ENCODE data around the gene SLC39A13. TPM values are rescaled to one million over a fixed set of nuclear protein-coding genes. Genes with fewer than 3 reads are reported as not detected.

Gene SLC39A13
- 10.9 TPM for polyA plus RNA-seq (2013, experiment 1 of 2)
- polyA plus RNA-seq (2013, experiment 2 of 2): 11.3 TPM

DNA sequence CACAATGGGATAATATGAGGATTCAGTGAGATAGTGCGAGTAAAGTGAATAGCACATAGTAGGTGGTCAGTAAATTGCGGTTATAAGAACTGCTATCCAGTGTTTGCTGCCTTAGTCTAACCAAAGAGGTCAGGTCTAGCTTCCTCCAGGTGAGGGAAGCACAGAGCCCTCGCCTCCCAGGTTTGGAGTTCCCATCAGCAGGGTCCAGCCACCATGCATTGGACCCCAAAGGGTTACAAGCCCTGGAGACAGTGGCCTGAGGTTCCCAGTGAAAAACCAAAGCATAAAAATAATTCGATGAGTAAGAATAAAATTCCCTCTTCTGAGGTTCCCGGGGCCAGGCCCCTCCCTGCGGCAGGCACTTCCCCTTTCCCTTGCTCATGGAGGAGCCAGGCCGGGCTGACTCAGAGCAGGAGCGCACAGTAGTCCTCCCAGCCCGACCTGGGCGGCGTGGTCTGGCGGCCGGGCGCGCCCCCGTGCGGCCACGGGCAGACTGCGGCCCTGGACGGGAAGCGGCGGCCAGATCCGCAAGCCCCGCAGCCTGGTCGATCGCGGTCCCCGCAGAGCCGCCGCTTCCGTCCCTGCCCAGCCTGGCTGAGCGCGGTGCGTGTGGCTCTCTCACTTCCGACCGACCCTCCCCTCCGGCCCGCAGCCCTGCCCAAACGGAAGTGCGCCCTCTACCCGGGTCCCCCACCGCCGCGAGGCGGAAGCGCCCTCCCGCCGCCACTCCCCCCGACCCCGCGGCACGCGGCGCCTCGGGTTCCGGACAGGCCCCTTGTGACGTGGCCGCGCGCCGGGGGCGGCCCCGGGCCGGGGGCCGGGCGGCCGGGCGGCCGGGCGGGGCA is at the start of gene SLC39A13:
Gene SLC39A13, plus strand, starts transcription at position 845 of the 845 bp plus-strand sequence. CDS start 1,505 bp downstream, outside the sequence.
- H3K4me1 ChIP-seq (ENCODE audit: control insufficient read depth, low read depth, low read length): peaks cover 5% of the 10 kb centered on the region
- H3K56ac ChIP-seq (ENCODE audit: low read length): peak within 1 kb of the TSS; percentile 100
- H3K36me3 ChIP-seq (ENCODE audit: control insufficient read depth, insufficient read depth, low read length): no peaks in the 10 kb centered on the region
- DNase-seq: peak; percentile 97
- H2AK5ac ChIP-seq (ENCODE audit: low read length): peak within 1 kb of the TSS; percentile 96
- no peaks in the 10 kb centered on the region for H3K27me3 ChIP-seq (ENCODE audit: insufficient read depth, low read length, poor library complexity)
- no peaks in the 10 kb centered on the region for H3K79me2 ChIP-seq (ENCODE audit: control insufficient read depth, insufficient read depth, low read length)
- H3K4me3 ChIP-seq (ENCODE audit: low read length): peak within 1 kb of the TSS; percentile 92
- peak within 1 kb of the TSS; percentile 62 for H3K18ac ChIP-seq (ENCODE audit: low read length)
- WGBS (ENCODE audit: extremely low coverage, insufficient coverage, low lambda C conversion rate): no CpG with 5 or more reads among the region's 70 CpGs
- peak within 1 kb of the TSS; percentile 29 for H3K23ac ChIP-seq (ENCODE audit: low read length)
- H3K27ac ChIP-seq (ENCODE audit: low read depth, low read length): peak within 1 kb of the TSS; percentile 86
- peak within 1 kb of the TSS; percentile 98 for H3K9ac ChIP-seq (ENCODE audit: low read length)
- H3K4ac ChIP-seq (ENCODE audit: low read depth, low read length): peak within 1 kb of the TSS; percentile 49
- peak within 1 kb of the TSS; percentile 49 for H4K5ac ChIP-seq (ENCODE audit: low read length)
- no peak within 1 kb of the TSS for H2BK15ac ChIP-seq (replicated peaks; ENCODE audit: low read depth)
- peak within 1 kb of the TSS; percentile 98 for H3K4me2 ChIP-seq (ENCODE audit: low read length)
- H2BK5ac ChIP-seq (ENCODE audit: low read length): peak within 1 kb of the TSS; percentile 44
- peaks cover 4% of the 10 kb centered on the region for H3K79me1 ChIP-seq (ENCODE audit: low read length)
- H4K8ac ChIP-seq (ENCODE audit: low read depth, low read length): no peak within 1 kb of the TSS
- H2BK120ac ChIP-seq (ENCODE audit: low read depth, low read length): no peak within 1 kb of the TSS

DNA sequence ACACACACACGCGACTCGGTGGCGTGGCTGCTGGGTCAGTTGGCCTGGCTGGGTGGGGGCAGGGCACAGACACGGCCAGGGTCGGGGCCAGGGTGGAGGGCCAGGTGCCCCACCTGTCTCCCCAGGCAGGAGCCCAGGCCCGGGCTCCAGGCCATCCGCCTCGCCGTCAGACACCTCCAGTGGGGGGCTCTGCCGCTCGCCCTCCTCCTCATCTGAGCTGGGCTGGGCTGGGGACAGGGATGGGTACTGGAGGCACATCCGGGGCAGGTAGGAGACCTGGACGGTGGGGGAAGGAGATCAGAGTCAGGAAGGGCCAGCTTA is 49.7 kb upstream of the SLC39A13 start:
- no peak overlapping the region for H3K4me3 ChIP-seq (ENCODE audit: low read length)
- peak overlapping the region; percentile 34 for H3K56ac ChIP-seq (ENCODE audit: low read length)
- H2BK5ac ChIP-seq (ENCODE audit: low read length): no peak overlapping the region
- no peak overlapping the region for H3K23ac ChIP-seq (ENCODE audit: low read length)
- H3K79me2 ChIP-seq (ENCODE audit: control insufficient read depth, insufficient read depth, low read length): no peaks in the 10 kb centered on the region
- no peak overlapping the region for H2AK5ac ChIP-seq (ENCODE audit: low read length)
- no peak overlapping the region for H3K9ac ChIP-seq (ENCODE audit: low read length)
- no peak for DNase-seq
- H3K4me1 ChIP-seq (ENCODE audit: control insufficient read depth, low read depth, low read length): no peaks in the 10 kb centered on the region
- no peak overlapping the region for H4K5ac ChIP-seq (ENCODE audit: low read length)
- H3K18ac ChIP-seq (ENCODE audit: low read length): no peak overlapping the region
- H3K4ac ChIP-seq (ENCODE audit: low read depth, low read length): no peak overlapping the region
- no peaks in the 10 kb centered on the region for H3K79me1 ChIP-seq (ENCODE audit: low read length)
- WGBS (ENCODE audit: extremely low coverage, insufficient coverage, low lambda C conversion rate): no CpG with 5 or more reads among the region's 14 CpGs
- no peak overlapping the region for H3K27ac ChIP-seq (ENCODE audit: low read depth, low read length)
- H3K4me2 ChIP-seq (ENCODE audit: low read length): no peak overlapping the region
- no peak overlapping the region for H2BK120ac ChIP-seq (ENCODE audit: low read depth, low read length)
- H3K27me3 ChIP-seq (ENCODE audit: insufficient read depth, low read length, poor library complexity): no peaks in the 10 kb centered on the region
- no peak overlapping the region for H2BK15ac ChIP-seq (replicated peaks; ENCODE audit: low read depth)
- no peak overlapping the region for H4K8ac ChIP-seq (ENCODE audit: low read depth, low read length)
- H3K36me3 ChIP-seq (ENCODE audit: control insufficient read depth, insufficient read depth, low read length): no peaks in the 10 kb centered on the region

DNA sequence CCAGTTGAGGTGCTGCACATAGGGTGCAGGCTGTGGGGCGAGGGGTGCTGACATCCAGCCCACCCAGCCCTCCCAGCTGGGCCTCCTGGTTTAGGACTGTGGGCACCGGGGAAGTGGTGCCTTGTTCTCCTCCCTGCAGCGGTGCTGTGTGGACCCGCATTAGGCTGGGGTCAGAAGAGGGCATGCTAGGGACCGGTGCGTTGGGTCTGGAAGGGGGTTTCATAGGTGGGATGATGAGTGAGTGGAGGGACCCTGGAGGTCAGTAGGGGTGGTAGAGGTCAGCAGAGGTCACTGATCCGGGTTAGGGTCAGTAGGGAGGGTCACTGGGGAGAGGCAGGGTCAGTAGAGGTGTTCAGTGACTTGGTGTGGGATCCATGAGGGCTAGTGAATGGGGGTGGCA is 49.2 kb upstream of the SLC39A13 start:
- no peak overlapping the region for H2BK120ac ChIP-seq (ENCODE audit: low read depth, low read length)
- H3K27me3 ChIP-seq (ENCODE audit: insufficient read depth, low read length, poor library complexity): no peaks in the 10 kb centered on the region
- no peak overlapping the region for H2BK15ac ChIP-seq (replicated peaks; ENCODE audit: low read depth)
- H3K4me1 ChIP-seq (ENCODE audit: control insufficient read depth, low read depth, low read length): no peaks in the 10 kb centered on the region
- no peak overlapping the region for H2BK5ac ChIP-seq (ENCODE audit: low read length)
- DNase-seq: no peak
- no peak overlapping the region for H3K18ac ChIP-seq (ENCODE audit: low read length)
- H3K4me3 ChIP-seq (ENCODE audit: low read length): no peak overlapping the region
- H3K9ac ChIP-seq (ENCODE audit: low read length): no peak overlapping the region
- no peaks in the 10 kb centered on the region for H3K36me3 ChIP-seq (ENCODE audit: control insufficient read depth, insufficient read depth, low read length)
- no peak overlapping the region for H4K5ac ChIP-seq (ENCODE audit: low read length)
- H4K8ac ChIP-seq (ENCODE audit: low read depth, low read length): no peak overlapping the region
- no peaks in the 10 kb centered on the region for H3K79me1 ChIP-seq (ENCODE audit: low read length)
- no peak overlapping the region for H3K4ac ChIP-seq (ENCODE audit: low read depth, low read length)
- H3K4me2 ChIP-seq (ENCODE audit: low read length): no peak overlapping the region
- H3K27ac ChIP-seq (ENCODE audit: low read depth, low read length): no peak overlapping the region
- no peak overlapping the region for H3K56ac ChIP-seq (ENCODE audit: low read length)
- H3K79me2 ChIP-seq (ENCODE audit: control insufficient read depth, insufficient read depth, low read length): no peaks in the 10 kb centered on the region
- H3K23ac ChIP-seq (ENCODE audit: low read length): no peak overlapping the region
- H2AK5ac ChIP-seq (ENCODE audit: low read length): no peak overlapping the region
- WGBS (ENCODE audit: extremely low coverage, insufficient coverage, low lambda C conversion rate): no CpG with 5 or more reads among the region's 7 CpGs

DNA sequence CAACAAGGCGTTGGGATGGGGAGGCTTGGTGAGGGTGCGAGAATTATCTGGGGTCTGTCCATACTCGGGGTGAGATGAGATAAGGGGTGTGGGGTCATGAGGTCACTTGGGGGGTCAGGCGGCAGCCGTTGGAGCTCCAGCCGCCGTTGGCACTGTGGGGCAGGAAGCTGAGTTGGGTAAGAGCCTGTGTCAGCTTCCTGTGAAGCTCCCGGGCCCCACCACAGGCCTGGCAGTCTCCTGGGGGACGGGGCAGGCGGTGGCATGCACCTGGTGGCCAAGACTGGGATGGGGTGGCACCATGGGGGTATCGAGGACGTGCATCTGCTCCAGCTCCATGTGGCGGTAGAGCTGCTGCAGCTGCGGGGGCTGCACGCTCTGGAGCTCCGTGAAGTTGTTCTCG is 48.8 kb upstream of the SLC39A13 start:
- Histone ChIP-seq H3K9ac (ENCODE audit: low read length) (no peak overlapping the region), H2AK5ac (ENCODE audit: low read length) (no peak overlapping the region), H3K18ac (ENCODE audit: low read length) (no peak overlapping the region), H3K4ac (ENCODE audit: low read depth, low read length) (no peak overlapping the region), H2BK120ac (ENCODE audit: low read depth, low read length) (no peak overlapping the region), H3K4me1 (ENCODE audit: control insufficient read depth, low read depth, low read length) (no peaks in the 10 kb centered on the region), H3K36me3 (ENCODE audit: control insufficient read depth, insufficient read depth, low read length) (no peaks in the 10 kb centered on the region), H3K23ac (ENCODE audit: low read length) (no peak overlapping the region), H4K8ac (ENCODE audit: low read depth, low read length) (no peak overlapping the region), H2BK15ac (replicated peaks; ENCODE audit: low read depth) (no peak overlapping the region), H3K27ac (ENCODE audit: low read depth, low read length) (no peak overlapping the region), H3K79me1 (ENCODE audit: low read length) (no peaks in the 10 kb centered on the region), H3K56ac (ENCODE audit: low read length) (no peak overlapping the region), H3K27me3 (ENCODE audit: insufficient read depth, low read length, poor library complexity) (no peaks in the 10 kb centered on the region), H2BK5ac (ENCODE audit: low read length) (no peak overlapping the region), H3K4me3 (ENCODE audit: low read length) (no peak overlapping the region), H3K79me2 (ENCODE audit: control insufficient read depth, insufficient read depth, low read length) (no peaks in the 10 kb centered on the region), H4K5ac (ENCODE audit: low read length) (no peak overlapping the region), H3K4me2 (ENCODE audit: low read length) (no peak overlapping the region)
- WGBS (ENCODE audit: extremely low coverage, insufficient coverage, low lambda C conversion rate): no CpG with 5 or more reads among the region's 17 CpGs
- DNase-seq: no peak

DNA sequence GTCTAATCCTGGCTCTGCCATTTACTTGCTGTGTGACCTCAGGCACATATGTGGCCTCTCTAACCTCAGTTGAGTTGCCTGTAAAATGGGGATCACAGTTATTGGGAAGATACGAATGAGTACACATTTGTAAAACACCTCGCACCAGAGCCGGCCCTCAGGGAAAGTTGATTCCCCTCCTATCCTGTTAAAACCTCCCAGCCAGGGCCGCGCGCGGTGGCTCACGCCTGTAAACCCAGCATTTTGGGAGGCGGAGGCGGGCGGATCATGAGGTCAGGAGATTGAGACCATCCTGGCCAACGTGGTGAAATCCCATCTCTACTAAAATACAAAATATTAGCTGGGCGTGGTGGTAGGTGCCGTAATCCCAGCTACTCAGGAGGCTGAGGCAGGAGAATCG is 48.0 kb upstream of the SLC39A13 start:
- no peaks in the 10 kb centered on the region for H3K4me1 ChIP-seq (ENCODE audit: control insufficient read depth, low read depth, low read length)
- no peaks in the 10 kb centered on the region for H3K36me3 ChIP-seq (ENCODE audit: control insufficient read depth, insufficient read depth, low read length)
- no peak overlapping the region for H3K4me2 ChIP-seq (ENCODE audit: low read length)
- no peak overlapping the region for H3K27ac ChIP-seq (ENCODE audit: low read depth, low read length)
- H3K79me1 ChIP-seq (ENCODE audit: low read length): no peaks in the 10 kb centered on the region
- no peak overlapping the region for H3K9ac ChIP-seq (ENCODE audit: low read length)
- H4K5ac ChIP-seq (ENCODE audit: low read length): no peak overlapping the region
- H3K4ac ChIP-seq (ENCODE audit: low read depth, low read length): no peak overlapping the region
- no peak overlapping the region for H3K18ac ChIP-seq (ENCODE audit: low read length)
- no peak for DNase-seq
- H2BK5ac ChIP-seq (ENCODE audit: low read length): no peak overlapping the region
- no peak overlapping the region for H3K56ac ChIP-seq (ENCODE audit: low read length)
- no peak overlapping the region for H2BK15ac ChIP-seq (replicated peaks; ENCODE audit: low read depth)
- whole genome bisulfite sequencing (ENCODE audit: extremely low coverage, insufficient coverage, low lambda C conversion rate): no CpG with 5 or more reads among the region's 15 CpGs
- no peak overlapping the region for H4K8ac ChIP-seq (ENCODE audit: low read depth, low read length)
- H3K27me3 ChIP-seq (ENCODE audit: insufficient read depth, low read length, poor library complexity): no peaks in the 10 kb centered on the region
- no peak overlapping the region for H2AK5ac ChIP-seq (ENCODE audit: low read length)
- H2BK120ac ChIP-seq (ENCODE audit: low read depth, low read length): no peak overlapping the region
- H3K79me2 ChIP-seq (ENCODE audit: control insufficient read depth, insufficient read depth, low read length): no peaks in the 10 kb centered on the region
- H3K4me3 ChIP-seq (ENCODE audit: low read length): no peak overlapping the region
- H3K23ac ChIP-seq (ENCODE audit: low read length): no peak overlapping the region

DNA sequence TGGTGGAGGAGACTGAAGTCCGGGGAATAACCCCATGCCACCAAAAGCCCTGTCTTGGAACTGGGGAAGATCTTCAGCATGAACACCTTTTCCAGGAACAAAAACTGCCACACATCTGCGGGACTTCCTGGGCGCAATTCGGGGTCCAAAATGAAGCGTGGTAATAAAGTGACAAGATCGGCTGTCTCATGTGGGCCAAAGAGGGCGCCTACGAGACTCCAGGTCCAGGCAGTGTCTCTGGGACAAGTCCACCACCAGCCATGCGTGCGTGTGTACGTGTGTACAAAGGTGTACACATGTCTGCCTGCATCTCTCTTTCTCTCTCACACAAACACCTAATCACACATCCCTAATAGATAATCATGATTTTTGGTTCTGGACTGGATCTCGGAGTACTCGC is 47.0 kb upstream of the SLC39A13 start:
- no peaks in the 10 kb centered on the region for H3K27me3 ChIP-seq (ENCODE audit: insufficient read depth, low read length, poor library complexity)
- no peak overlapping the region for H3K4me2 ChIP-seq (ENCODE audit: low read length)
- H3K4me1 ChIP-seq (ENCODE audit: control insufficient read depth, low read depth, low read length): no peaks in the 10 kb centered on the region
- H3K4ac ChIP-seq (ENCODE audit: low read depth, low read length): no peak overlapping the region
- no peak overlapping the region for H3K23ac ChIP-seq (ENCODE audit: low read length)
- no peaks in the 10 kb centered on the region for H3K79me2 ChIP-seq (ENCODE audit: control insufficient read depth, insufficient read depth, low read length)
- no peak overlapping the region for H2AK5ac ChIP-seq (ENCODE audit: low read length)
- H3K18ac ChIP-seq (ENCODE audit: low read length): no peak overlapping the region
- no peak overlapping the region for H3K27ac ChIP-seq (ENCODE audit: low read depth, low read length)
- WGBS (ENCODE audit: extremely low coverage, insufficient coverage, low lambda C conversion rate): no CpG with 5 or more reads among the region's 13 CpGs
- H2BK5ac ChIP-seq (ENCODE audit: low read length): no peak overlapping the region
- H4K5ac ChIP-seq (ENCODE audit: low read length): no peak overlapping the region
- H3K9ac ChIP-seq (ENCODE audit: low read length): no peak overlapping the region
- DNase-seq: no peak
- no peaks in the 10 kb centered on the region for H3K36me3 ChIP-seq (ENCODE audit: control insufficient read depth, insufficient read depth, low read length)
- no peak overlapping the region for H2BK120ac ChIP-seq (ENCODE audit: low read depth, low read length)
- no peak overlapping the region for H4K8ac ChIP-seq (ENCODE audit: low read depth, low read length)
- no peak overlapping the region for H3K4me3 ChIP-seq (ENCODE audit: low read length)
- no peaks in the 10 kb centered on the region for H3K79me1 ChIP-seq (ENCODE audit: low read length)
- H3K56ac ChIP-seq (ENCODE audit: low read length): no peak overlapping the region
- H2BK15ac ChIP-seq (replicated peaks; ENCODE audit: low read depth): no peak overlapping the region

Data from mesendoderm (in vitro differentiated cells).